Measurements from ENCODE around the gene ARRDC4.

ARRDC4 gene

DNA sequence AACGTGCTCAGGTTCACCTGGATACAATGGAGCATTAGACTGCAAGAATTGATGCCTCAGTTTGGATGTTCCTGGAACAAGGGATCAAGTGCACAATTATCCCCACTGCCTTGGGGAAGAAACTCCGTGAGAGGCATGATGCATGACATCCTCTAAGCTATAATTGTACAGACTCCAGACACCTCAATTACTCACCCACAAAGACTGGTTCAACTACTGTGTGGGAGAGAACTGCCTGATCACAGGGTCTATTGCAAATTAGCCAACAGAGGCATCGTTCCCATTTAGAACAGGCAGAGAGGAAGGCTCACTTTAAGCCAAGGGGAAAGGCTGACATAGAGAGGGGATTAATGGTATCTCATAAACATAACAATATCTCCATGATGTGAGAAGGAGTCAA, 43.5 kb downstream of the ARRDC4 start:
- no peaks in the 10 kb centered on the region for H3K4me1 ChIP-seq (ENCODE audit: control insufficient read depth, insufficient read depth, low read length)
- no peaks in the 10 kb centered on the region for H3K9me3 ChIP-seq (ENCODE audit: control insufficient read depth, insufficient read depth, low read depth, low read length)
- H3K27ac ChIP-seq (ENCODE audit: extremely low read depth, low read depth, low read length) = no peak overlapping the region
- POLR2A ChIA-PET = no interaction called here
- no peaks in the 10 kb centered on the region for H3K36me3 ChIP-seq (ENCODE audit: control insufficient read depth in 2 of 2, insufficient read depth in 1 of 2, low read length in 2 of 2)
- CTCF ChIA-PET = no interaction called here
- H3K4me3 ChIP-seq (ENCODE audit: low read depth, low read length) = no peak overlapping the region
- TF ChIP-seq ZBTB17 (tag by site-specific recombination; IDR thresholded peaks at IDR 0.05) = no peak
- no peak for TF ChIP-seq ZNF248 (tag by site-specific recombination; IDR thresholded peaks at IDR 0.05)
- TF ChIP-seq ZBTB20 (tag by site-specific recombination; IDR thresholded peaks at IDR 0.05) = no peak
- TF ChIP-seq ZNF175 (tag by site-specific recombination; IDR thresholded peaks at IDR 0.05) = no peak
- TF ChIP-seq ZIC2 (tag by site-specific recombination; IDR thresholded peaks at IDR 0.05) = no peak

DNA sequence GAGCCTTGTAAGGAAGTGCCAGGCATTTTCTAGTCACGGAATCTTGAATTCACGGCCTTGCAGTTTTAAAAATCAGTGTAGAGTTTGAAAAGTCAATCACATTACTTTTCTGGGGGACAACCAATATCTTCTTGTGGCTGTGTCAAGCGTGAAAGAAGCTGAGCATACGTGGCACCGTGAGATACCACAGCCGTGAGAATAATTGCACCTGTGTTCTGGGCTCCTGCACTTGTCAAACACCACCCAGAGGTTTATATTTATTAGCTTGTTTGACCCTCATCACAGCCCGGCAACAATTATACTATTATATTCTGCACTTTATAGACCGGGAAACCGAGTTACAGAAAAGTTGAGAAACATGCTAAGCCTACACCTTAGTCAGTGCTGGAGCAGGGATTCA, 45.2 kb downstream of the ARRDC4 start:
- ChIA-PET POLR2A (no interaction called here), CTCF (interaction anchor here (0.6 to 1.0 kb wide), 2 partner anchors 102 to 173 kb away, joined by 3 to 4 read pairs; no protein-coding TSS in a partner anchor)
- Histone ChIP-seq H3K4me3 (ENCODE audit: low read depth, low read length) (no peak overlapping the region), H3K27ac (ENCODE audit: extremely low read depth, low read depth, low read length) (no peak overlapping the region), H3K4me1 (ENCODE audit: control insufficient read depth, insufficient read depth, low read length) (no peaks in the 10 kb centered on the region), H3K9me3 (ENCODE audit: control insufficient read depth, insufficient read depth, low read depth, low read length) (no peaks in the 10 kb centered on the region), H3K36me3 (ENCODE audit: control insufficient read depth in 2 of 2, insufficient read depth in 1 of 2, low read length in 2 of 2) (no peaks in the 10 kb centered on the region)
- TF ChIP-seq ZNF155 (tag by site-specific recombination; IDR thresholded peaks at IDR 0.05) (no peak), ZNF23 (tag by site-specific recombination; IDR thresholded peaks at IDR 0.05; ENCODE audit: borderline replicate concordance) (no peak), BCL11B (tag by site-specific recombination; IDR thresholded peaks at IDR 0.05; ENCODE audit: low read depth) (no peak), SP3 (tag by site-specific recombination; IDR thresholded peaks at IDR 0.05) (no peak), ZNF214 (tag by site-specific recombination; IDR thresholded peaks at IDR 0.05; ENCODE audit: borderline replicate concordance) (no peak), YY1 (tag by site-specific recombination; IDR thresholded peaks at IDR 0.05) (no peak), ZNF146 (tag by site-specific recombination; IDR thresholded peaks at IDR 0.05) (no peak), ZNF211 (tag by site-specific recombination; IDR thresholded peaks at IDR 0.05; ENCODE audit: low read depth) (no peak), SETDB1 (IDR thresholded peaks at IDR 0.05; ENCODE audit: insufficient read length, low read length) (no peak), KLF16 (tag by site-specific recombination; IDR thresholded peaks at IDR 0.05) (no peak), ZBTB21 (tag by site-specific recombination; IDR thresholded peaks at IDR 0.05) (no peak), ZNF133 (tag by site-specific recombination; IDR thresholded peaks at IDR 0.05) (no peak), ZNF624 (tag by site-specific recombination; IDR thresholded peaks at IDR 0.05) (no peak), MEIS1 (CRISPR knock-in tag; IDR thresholded peaks at IDR 0.05; ENCODE audit: borderline replicate concordance) (no peak), KLF8 (tag by site-specific recombination; IDR thresholded peaks at IDR 0.05) (no peak)
- TF ChIP-seq, protein P1, sequence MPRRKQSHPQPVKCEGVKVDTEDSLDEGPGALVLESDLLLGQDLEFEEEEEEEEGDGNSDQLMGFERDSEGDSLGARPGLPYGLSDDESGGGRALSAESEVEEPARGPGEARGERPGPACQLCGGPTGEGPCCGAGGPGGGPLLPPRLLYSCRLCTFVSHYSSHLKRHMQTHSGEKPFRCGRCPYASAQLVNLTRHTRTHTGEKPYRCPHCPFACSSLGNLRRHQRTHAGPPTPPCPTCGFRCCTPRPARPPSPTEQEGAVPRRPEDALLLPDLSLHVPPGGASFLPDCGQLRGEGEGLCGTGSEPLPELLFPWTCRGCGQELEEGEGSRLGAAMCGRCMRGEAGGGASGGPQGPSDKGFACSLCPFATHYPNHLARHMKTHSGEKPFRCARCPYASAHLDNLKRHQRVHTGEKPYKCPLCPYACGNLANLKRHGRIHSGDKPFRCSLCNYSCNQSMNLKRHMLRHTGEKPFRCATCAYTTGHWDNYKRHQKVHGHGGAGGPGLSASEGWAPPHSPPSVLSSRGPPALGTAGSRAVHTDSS (tag by site-specific recombination; IDR thresholded peaks at IDR 0.05) = no peak
- TF ChIP-seq, protein P2, sequence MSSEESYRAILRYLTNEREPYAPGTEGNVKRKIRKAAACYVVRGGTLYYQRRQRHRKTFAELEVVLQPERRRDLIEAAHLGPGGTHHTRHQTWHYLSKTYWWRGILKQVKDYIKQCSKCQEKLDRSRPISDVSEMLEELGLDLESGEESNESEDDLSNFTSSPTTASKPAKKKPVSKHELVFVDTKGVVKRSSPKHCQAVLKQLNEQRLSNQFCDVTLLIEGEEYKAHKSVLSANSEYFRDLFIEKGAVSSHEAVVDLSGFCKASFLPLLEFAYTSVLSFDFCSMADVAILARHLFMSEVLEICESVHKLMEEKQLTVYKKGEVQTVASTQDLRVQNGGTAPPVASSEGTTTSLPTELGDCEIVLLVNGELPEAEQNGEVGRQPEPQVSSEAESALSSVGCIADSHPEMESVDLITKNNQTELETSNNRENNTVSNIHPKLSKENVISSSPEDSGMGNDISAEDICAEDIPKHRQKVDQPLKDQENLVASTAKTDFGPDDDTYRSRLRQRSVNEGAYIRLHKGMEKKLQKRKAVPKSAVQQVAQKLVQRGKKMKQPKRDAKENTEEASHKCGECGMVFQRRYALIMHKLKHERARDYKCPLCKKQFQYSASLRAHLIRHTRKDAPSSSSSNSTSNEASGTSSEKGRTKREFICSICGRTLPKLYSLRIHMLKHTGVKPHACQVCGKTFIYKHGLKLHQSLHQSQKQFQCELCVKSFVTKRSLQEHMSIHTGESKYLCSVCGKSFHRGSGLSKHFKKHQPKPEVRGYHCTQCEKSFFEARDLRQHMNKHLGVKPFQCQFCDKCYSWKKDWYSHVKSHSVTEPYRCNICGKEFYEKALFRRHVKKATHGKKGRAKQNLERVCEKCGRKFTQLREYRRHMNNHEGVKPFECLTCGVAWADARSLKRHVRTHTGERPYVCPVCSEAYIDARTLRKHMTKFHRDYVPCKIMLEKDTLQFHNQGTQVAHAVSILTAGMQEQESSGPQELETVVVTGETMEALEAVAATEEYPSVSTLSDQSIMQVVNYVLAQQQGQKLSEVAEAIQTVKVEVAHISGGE (tag by site-specific recombination; conservative IDR thresholded peaks at IDR 0.05; ENCODE audit: low read depth) = no peak
- TF ChIP-seq, protein P3, sequence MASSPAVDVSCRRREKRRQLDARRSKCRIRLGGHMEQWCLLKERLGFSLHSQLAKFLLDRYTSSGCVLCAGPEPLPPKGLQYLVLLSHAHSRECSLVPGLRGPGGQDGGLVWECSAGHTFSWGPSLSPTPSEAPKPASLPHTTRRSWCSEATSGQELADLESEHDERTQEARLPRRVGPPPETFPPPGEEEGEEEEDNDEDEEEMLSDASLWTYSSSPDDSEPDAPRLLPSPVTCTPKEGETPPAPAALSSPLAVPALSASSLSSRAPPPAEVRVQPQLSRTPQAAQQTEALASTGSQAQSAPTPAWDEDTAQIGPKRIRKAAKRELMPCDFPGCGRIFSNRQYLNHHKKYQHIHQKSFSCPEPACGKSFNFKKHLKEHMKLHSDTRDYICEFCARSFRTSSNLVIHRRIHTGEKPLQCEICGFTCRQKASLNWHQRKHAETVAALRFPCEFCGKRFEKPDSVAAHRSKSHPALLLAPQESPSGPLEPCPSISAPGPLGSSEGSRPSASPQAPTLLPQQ (tag by site-specific recombination; IDR thresholded peaks at IDR 0.05) = no peak
- TF ChIP-seq, protein P4, sequence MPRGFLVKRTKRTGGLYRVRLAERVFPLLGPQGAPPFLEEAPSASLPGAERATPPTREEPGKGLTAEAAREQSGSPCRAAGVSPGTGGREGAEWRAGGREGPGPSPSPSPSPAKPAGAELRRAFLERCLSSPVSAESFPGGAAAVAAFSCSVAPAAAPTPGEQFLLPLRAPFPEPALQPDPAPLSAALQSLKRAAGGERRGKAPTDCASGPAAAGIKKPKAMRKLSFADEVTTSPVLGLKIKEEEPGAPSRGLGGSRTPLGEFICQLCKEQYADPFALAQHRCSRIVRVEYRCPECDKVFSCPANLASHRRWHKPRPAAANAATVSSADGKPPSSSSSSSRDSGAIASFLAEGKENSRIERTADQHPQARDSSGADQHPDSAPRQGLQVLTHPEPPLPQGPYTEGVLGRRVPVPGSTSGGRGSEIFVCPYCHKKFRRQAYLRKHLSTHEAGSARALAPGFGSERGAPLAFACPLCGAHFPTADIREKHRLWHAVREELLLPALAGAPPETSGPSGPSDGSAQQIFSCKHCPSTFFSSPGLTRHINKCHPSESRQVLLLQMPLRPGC (tag by site-specific recombination; IDR thresholded peaks at IDR 0.05) = no peak
